NCI-H146 treated with DMSO at 0.1 percent for 48 hours (cell line): ENCODE data around the gene GALNT9.

Experiments
- DNase-seq: peaks from one replicate; lab custom pipeline; 2025; ENCODE audit not compliant: unreplicated experiment; lab: John Stamatoyannopoulos, UW

GALNT9 gene

GRCh38 chr12:132344601-132345000 is 15.2 kb upstream of the GALNT9 start:
- no peak for DNase-seq

GRCh38 chr12:132344181-132344580 is 14.8 kb upstream of the GALNT9 start:
- no peak for DNase-seq

GRCh38 chr12:132343294-132344004 is 14.1 kb upstream of the GALNT9 start:
- no peak for DNase-seq

GRCh38 chr12:132342251-132343227 is 13.2 kb upstream of the GALNT9 start:
- no peak for DNase-seq

GRCh38 chr12:132341318-132342050 is 12.1 kb upstream of the GALNT9 start:
- DNase-seq: no peak

GRCh38 chr12:132340266-132341035 is 11.1 kb upstream of the GALNT9 start:
- DNase-seq: no peak

- no peak for DNase-seq
Measured at GRCh38 chr12:132339856-132340255, 10.5 kb upstream of the GALNT9 start.

GRCh38 chr12:132338781-132339180 is 9.4 kb upstream of the GALNT9 start:
- DNase-seq: no peak

GRCh38 chr12:132338311-132338710 is 8.9 kb upstream of the GALNT9 start:
- DNase-seq: no peak

GRCh38 chr12:132337557-132337956 is 8.2 kb upstream of the GALNT9 start:
- DNase-seq: no peak

GRCh38 chr12:132336451-132337413 is 7.3 kb upstream of the GALNT9 start:
- no peak for DNase-seq

GRCh38 chr12:132335179-132335756 is 5.9 kb upstream of the GALNT9 start:
- DNase-seq: no peak

GRCh38 chr12:132333766-132334165 is 4.4 kb upstream of the GALNT9 start:
- no peak for DNase-seq

- no peak for DNase-seq
Measured at GRCh38 chr12:132333273-132333672, 3.9 kb upstream of the GALNT9 start.

GRCh38 chr12:132330549-132330881 is 1.1 kb upstream of the GALNT9 start:
- no peak for DNase-seq

GRCh38 chr12:132329720-132330548 is 545 bp upstream of the GALNT9 start:
- no peak for DNase-seq

GRCh38 chr12:132328282-132329029 is 933 bp downstream of the GALNT9 start:
- no peak for DNase-seq
